ENCODE measurements around the gene A1BG.
"Not testable (repeated sequence)": the region's sequence is repeated elsewhere in the genome, so short reads cannot be mapped to it uniquely, and the experiment has no call there.

A1BG gene

GRCh38 chr19:58385891-58386575 is 32.7 kb upstream of the A1BG start:
- DNase-seq (ENCODE audit: low read depth): no peak

- DNase-seq (ENCODE audit: low read depth): no peak
These were observed 32.1 kb upstream of the A1BG start for GRCh38 chr19:58385313-58385890.

- no peak for DNase-seq (ENCODE audit: low read depth)
These were observed 29.8 kb upstream of the A1BG start for GRCh38 chr19:58382997-58383603.

GRCh38 chr19:58381460-58382212 is 28.3 kb upstream of the A1BG start:
- no peak for DNase-seq (ENCODE audit: low read depth)

GRCh38 chr19:58380662-58381459 is 27.6 kb upstream of the A1BG start, which contains the start of gene ZNF837:
Gene ZNF837, minus strand, starts transcription at chr19:58381030. Its CDS starts 11,698 bp downstream, at chr19:58369332.
- DNase-seq (ENCODE audit: low read depth): peak; percentile 100

- DNase-seq (ENCODE audit: low read depth): no peak
These were observed 26.9 kb upstream of the A1BG start for GRCh38 chr19:58380037-58380661.

- DNase-seq (ENCODE audit: low read depth): no peak
These were observed 26.0 kb upstream of the A1BG start for GRCh38 chr19:58379246-58379645.

GRCh38 chr19:58376724-58377123 is 23.4 kb upstream of the A1BG start:
- DNase-seq (ENCODE audit: low read depth): not testable (repeated sequence)

- DNase-seq (ENCODE audit: low read depth): no peak
These were observed 20.9 kb upstream of the A1BG start for GRCh38 chr19:58374200-58374599.

GRCh38 chr19:58372311-58373133 is 19.2 kb upstream of the A1BG start:
- peak; percentile 44 for DNase-seq (ENCODE audit: low read depth)

- no peak for DNase-seq (ENCODE audit: low read depth)
These were observed 15.5 kb upstream of the A1BG start for GRCh38 chr19:58368561-58369360.

- no peak for DNase-seq (ENCODE audit: low read depth)
These were observed 14.6 kb upstream of the A1BG start for GRCh38 chr19:58367698-58368454.

- DNase-seq (ENCODE audit: low read depth): no peak
These were observed 13.5 kb upstream of the A1BG start for GRCh38 chr19:58366585-58367430.

- DNase-seq (ENCODE audit: low read depth): no peak
These were observed 10.9 kb upstream of the A1BG start for GRCh38 chr19:58364146-58364545.

GRCh38 chr19:58362272-58362994 is 9.1 kb upstream of the A1BG start, which contains the start of gene ZNF497:
Gene ZNF497, minus strand, starts transcription at chr19:58362751. Its CDS starts 5,116 bp downstream, at chr19:58357635.
- DNase-seq (ENCODE audit: low read depth): peak; percentile 96

- peak; percentile 54 for DNase-seq (ENCODE audit: low read depth)
These were observed 8.6 kb upstream of the A1BG start for GRCh38 chr19:58361900-58362271.

- DNase-seq (ENCODE audit: low read depth): no peak
These were observed 4.3 kb upstream of the A1BG start for GRCh38 chr19:58357481-58358145.
